GM19193 (cell line): ENCODE results near the gene TPPP2.

Experiments used
- POLR2A ChIP-seq: IDR thresholded peaks from 4 replicates; pipeline ENCODE4 v1.6.1; 2011; ENCODE audit not compliant: insufficient read depth, insufficient read length; ENCODE audit errors: extremely low read depth

TPPP2 gene

DNA sequence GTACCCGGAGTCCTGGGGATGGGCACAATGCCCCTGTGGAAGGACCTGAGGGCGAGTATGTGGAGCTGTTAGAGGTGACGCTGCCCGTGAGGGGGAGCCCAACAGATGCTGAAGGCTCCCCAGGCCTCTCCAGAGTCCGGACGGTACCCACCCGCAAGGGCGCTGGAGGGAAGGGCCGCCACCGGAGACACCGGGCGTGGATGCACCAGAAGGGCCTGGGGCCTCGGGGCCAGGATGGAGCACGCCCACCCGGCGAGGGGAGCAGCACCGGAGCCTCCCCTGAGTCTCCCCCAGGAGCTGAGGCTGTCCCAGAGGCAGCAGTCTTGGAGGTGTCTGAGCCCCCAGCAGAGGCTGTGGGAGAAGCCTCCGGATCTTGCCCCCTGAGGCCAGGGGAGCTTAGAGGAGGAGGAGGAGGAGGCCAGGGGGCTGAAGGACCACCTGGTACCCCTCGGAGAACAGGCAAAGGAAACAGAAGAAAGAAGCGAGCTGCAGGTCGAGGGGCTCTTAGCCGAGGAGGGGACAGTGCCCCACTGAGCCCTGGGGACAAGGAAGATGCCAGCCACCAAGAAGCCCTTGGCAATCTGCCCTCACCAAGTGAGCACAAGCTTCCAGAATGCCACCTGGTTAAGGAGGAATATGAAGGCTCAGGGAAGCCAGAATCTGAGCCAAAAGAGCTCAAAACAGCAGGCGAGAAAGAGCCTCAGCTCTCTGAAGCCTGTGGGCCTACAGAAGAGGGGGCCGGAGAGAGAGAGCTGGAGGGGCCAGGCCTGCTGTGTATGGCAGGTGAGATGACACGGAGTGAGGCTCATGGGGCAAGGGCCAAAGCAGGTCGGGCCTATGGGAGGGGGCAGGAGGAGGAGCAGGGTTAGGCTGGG is 44.6 kb downstream of the TPPP2 start:
- TF ChIP-seq POLR2A, result no peak

DNA sequence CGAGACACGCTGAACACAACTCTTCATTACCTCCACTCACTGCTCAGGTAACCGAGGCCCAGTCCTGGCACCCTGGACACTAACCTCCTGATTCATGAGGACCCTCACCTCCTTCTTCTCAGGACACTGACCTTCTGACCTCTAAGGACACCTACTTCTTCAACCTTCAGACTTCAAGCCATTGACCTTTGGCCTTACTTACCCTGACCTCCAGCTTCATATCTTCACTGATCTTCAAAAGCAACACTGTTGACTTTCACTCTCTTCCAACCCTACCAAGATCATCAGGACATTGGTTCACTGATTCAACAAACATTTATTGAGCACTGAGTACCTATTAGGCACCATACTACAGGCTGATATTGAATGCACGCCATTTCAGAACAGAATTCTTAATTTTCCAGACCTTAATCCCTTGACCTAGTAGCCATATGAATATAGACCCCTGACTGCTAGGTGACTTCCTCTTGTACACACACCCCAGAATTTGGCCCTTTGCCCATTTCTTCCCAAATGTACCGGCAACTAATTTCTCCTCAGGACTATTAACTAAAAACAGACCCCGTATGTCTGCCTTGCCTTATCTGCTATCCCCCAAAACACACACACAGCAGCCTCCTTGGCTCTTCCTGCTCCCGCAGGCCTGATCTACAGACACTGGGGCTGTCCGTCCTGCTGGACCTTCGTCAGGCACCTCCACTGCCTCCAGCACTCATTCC is 45.9 kb downstream of the TPPP2 start:
- no peak for TF ChIP-seq POLR2A

DNA sequence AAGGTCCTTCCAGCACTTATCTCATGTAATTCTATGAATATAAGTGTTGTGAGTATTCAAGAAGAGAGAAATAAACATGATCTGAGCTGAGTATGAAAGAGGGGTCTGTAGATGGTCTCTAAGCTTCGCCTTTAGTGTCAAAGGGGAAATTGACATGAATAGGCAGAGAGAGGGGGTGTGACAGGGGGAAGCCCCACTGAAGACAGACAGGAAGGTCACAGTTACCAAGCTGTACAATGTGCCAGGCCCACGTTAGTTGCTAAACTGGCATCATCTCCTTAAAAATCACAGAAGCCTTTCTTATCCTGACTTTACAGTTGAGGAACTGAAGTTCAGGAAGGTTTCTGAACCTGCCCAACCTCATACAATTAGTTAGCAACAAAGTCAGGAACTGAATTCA is 47.7 kb downstream of the TPPP2 start:
- no peak for TF ChIP-seq POLR2A

DNA sequence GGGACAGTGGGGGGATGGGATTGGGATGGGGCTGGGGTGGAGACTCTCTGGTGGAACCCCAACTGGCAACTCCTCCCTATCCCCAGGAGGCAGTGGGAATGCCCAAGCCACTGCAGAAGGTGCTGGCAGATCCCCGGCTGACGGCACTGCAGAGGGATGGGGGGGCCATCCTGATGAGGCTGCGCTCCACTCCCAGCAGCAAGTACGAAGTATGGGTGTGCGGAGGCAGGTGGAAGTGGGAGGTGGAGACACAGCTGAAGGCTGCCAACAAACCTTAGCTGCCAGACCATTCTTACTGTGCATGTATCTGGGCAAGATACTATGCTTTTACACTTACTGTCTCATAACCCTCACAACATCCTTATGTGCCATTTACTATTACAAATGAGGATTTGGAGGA is 48.3 kb downstream of the TPPP2 start:
- no peak for TF ChIP-seq POLR2A

DNA sequence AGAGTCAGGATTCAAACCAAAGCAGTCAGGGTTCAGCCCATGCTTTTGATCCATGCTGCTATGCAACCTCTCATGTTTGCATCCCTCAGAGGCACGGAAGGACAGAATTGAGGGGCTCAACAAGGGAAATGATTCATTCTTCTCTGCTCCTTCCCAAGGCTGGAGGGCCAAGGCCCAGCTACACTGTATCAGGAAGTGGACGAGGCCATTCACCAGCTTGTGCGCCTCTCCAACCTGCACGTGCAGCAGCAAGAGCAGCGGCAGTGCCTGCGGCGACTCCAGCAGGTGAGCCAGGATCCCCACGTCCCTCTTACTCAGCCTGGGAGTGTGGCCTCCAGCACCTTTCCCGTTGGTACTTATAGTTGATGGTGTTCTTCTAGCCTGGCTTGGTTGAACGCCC is 48.7 kb downstream of the TPPP2 start:
- no peak for TF ChIP-seq POLR2A

DNA sequence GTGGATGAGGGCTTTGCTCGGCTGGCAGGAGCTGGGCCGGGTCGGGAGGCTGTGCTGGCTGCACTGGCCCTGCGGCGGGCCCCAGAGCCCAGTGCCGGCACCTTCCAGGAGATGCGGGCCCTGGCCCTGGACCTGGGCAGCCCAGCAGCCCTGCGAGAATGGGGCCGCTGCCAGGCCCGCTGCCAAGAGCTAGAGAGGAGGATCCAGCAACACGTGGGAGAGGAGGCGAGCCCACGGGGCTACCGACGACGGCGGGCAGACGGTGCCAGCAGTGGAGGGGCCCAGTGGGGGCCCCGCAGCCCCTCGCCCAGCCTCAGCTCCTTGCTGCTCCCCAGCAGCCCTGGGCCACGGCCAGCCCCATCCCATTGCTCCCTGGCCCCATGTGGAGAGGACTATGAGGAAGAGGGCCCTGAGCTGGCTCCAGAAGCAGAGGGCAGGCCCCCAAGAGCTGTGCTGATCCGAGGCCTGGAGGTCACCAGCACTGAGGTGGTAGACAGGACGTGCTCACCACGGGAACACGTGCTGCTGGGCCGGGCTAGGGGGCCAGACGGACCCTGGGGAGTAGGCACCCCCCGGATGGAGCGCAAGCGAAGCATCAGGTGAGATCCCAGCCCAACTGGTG is 51.6 kb downstream of the TPPP2 start:
- TF ChIP-seq POLR2A, result no peak
